ENCODE results near the gene SRRM1. TPM values are rescaled to one million over a fixed set of nuclear protein-coding genes. Genes with fewer than 3 reads are reported as not detected.
"Not testable (repeated sequence)": the region's sequence is repeated elsewhere in the genome, so short reads cannot be mapped to it uniquely, and the experiment has no call there.

Gene SRRM1
- total and polyA plus RNA-seq, 2 donors (not counting 3 experiments of a cell fraction or from before 2014, with no cell fraction given), result 39.7 to 163 TPM

- H3K36me3 ChIP-seq (ENCODE audit: control insufficient read depth in 2 of 2, extremely low read depth in 1 of 2, insufficient read depth in 2 of 2, low read length in 2 of 2); POLR2A ChIA-PET; dilution Hi-C loops (cut with MboI; ENCODE audit: extremely low pct_ligation_motif_present, low sequenced_read_pairs); FAIRE-seq; H3K4me3 ChIP-seq (replicated peaks in 1 of 3; ENCODE audit: insufficient read depth in 1 of 3, low read depth in 1 of 3, low read length in 3 of 3); H3K27me3 ChIP-seq (ENCODE audit: control insufficient read depth in 2 of 2, insufficient read depth in 2 of 2, low read length in 2 of 2); DNase-seq (ENCODE audit: low read depth, low spot score); H3K4me2 ChIP-seq (ENCODE audit: insufficient read depth, low read length); BruUV-seq (replicated peaks); H2AFZ ChIP-seq (ENCODE audit: low read depth, low read length); H3K9me3 ChIP-seq (replicated peaks; ENCODE audit: control insufficient read depth, insufficient read depth, low read length); H3K79me2 ChIP-seq (ENCODE audit: control insufficient read depth, insufficient read depth, low read length); intact Hi-C loops (cut with micrococcal nuclease); H3K27ac ChIP-seq (ENCODE audit: insufficient read depth, low read depth, low read length); H3K9ac ChIP-seq (replicated peaks; ENCODE audit: extremely low read depth, insufficient read depth, low read length); H4K20me1 ChIP-seq (replicated peaks; ENCODE audit: control insufficient read depth, extremely low read depth, insufficient read depth, low read length); H3K9me1 ChIP-seq (replicated peaks; ENCODE audit: control insufficient read depth, extremely low read depth, insufficient read depth, low read length): not testable (repeated sequence)
- H3K4me1 ChIP-seq (ENCODE audit: control insufficient read depth, extremely low read depth, insufficient read depth, low read length), result peaks cover 19% of the 10 kb centered on the region
- CTCF ChIA-PET, result interaction anchor here (1.0 to 1.7 kb wide), 3 partner anchors 9 to 140 kb away, joined by 3 to 9 read pairs (median 3); no protein-coding TSS in a partner anchor
Observed at GRCh38 chr1:24697453-24698001, 54.4 kb downstream of the SRRM1 start.

DNA sequence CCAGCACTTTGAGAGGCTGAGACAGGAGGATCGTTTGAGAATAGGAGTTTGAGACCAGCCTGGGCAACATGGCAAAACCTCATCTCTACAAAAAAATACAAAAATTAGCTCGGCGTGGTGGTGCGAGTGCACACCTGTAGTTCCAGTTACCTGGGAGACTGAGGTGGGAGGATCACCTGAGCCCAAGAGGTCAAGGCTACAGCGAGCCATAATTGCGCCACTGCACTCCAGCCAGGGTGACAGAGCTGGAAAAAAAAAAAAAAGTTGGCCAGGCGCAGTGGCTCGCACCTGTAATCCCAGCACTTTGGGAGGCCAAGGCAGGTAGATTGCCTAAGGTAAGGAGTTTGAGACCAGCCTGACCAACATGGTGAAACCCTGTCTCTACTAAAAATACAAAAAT is 55.2 kb downstream of the SRRM1 start:
- H3K9me3 ChIP-seq (replicated peaks; ENCODE audit: control insufficient read depth, insufficient read depth, low read length); H3K9me1 ChIP-seq (replicated peaks; ENCODE audit: control insufficient read depth, extremely low read depth, insufficient read depth, low read length); BruUV-seq (replicated peaks); intact Hi-C loops (cut with micrococcal nuclease); H3K27ac ChIP-seq (ENCODE audit: insufficient read depth, low read depth, low read length); H3K27me3 ChIP-seq (ENCODE audit: control insufficient read depth in 2 of 2, insufficient read depth in 2 of 2, low read length in 2 of 2); H2AFZ ChIP-seq (ENCODE audit: low read depth, low read length); DNase-seq (ENCODE audit: low read depth, low spot score); H3K79me2 ChIP-seq (ENCODE audit: control insufficient read depth, insufficient read depth, low read length); H3K4me2 ChIP-seq (ENCODE audit: insufficient read depth, low read length); FAIRE-seq; H3K9ac ChIP-seq (replicated peaks; ENCODE audit: extremely low read depth, insufficient read depth, low read length); H3K36me3 ChIP-seq (ENCODE audit: control insufficient read depth in 2 of 2, extremely low read depth in 1 of 2, insufficient read depth in 2 of 2, low read length in 2 of 2); H4K20me1 ChIP-seq (replicated peaks; ENCODE audit: control insufficient read depth, extremely low read depth, insufficient read depth, low read length); H3K4me3 ChIP-seq (replicated peaks in 1 of 3; ENCODE audit: insufficient read depth in 1 of 3, low read depth in 1 of 3, low read length in 3 of 3); dilution Hi-C loops (cut with MboI; ENCODE audit: extremely low pct_ligation_motif_present, low sequenced_read_pairs): not testable (repeated sequence)
- H3K4me1 ChIP-seq (ENCODE audit: control insufficient read depth, extremely low read depth, insufficient read depth, low read length), result peaks cover 19% of the 10 kb centered on the region
- CTCF ChIA-PET, result interaction anchor here (1.3 to 8.2 kb wide), 3 partner anchors 10 to 137 kb away, joined by 3 to 58 read pairs (median 9); no protein-coding TSS in a partner anchor
- POLR2A ChIA-PET, result interaction anchor here (1.7 kb wide), 1 partner anchor 47 kb away, joined by 5 read pairs; the partner anchor contains the start of gene CLIC4

Data from endothelial cell of umbilical vein (primary cell).